ENCODE data around the gene PIGZ. TPM values are rescaled to one million over a fixed set of nuclear protein-coding genes. Genes with fewer than 3 reads are reported as not detected.
A peak's percentile ranks its signal among the peaks of the same experiment; 100 is the strongest.

The PIGZ gene
- total RNA-seq (1 to 10 TPM; 2.7 to 5.2 TPM), polyA plus RNA-seq (1 to 10 TPM; 2.3 to 9.0 TPM)
- long read RNA-seq, donor 1, partial matches to known transcripts: 0 of 7 reads
- long read RNA-seq, donor 1, other reads (novel, unspliced or antisense): 5 of 7 reads
- long read RNA-seq, donor 2, partial matches to known transcripts: 0 of 3 reads
- long read RNA-seq, donor 2, other reads (novel, unspliced or antisense): 2 of 3 reads

DNA sequence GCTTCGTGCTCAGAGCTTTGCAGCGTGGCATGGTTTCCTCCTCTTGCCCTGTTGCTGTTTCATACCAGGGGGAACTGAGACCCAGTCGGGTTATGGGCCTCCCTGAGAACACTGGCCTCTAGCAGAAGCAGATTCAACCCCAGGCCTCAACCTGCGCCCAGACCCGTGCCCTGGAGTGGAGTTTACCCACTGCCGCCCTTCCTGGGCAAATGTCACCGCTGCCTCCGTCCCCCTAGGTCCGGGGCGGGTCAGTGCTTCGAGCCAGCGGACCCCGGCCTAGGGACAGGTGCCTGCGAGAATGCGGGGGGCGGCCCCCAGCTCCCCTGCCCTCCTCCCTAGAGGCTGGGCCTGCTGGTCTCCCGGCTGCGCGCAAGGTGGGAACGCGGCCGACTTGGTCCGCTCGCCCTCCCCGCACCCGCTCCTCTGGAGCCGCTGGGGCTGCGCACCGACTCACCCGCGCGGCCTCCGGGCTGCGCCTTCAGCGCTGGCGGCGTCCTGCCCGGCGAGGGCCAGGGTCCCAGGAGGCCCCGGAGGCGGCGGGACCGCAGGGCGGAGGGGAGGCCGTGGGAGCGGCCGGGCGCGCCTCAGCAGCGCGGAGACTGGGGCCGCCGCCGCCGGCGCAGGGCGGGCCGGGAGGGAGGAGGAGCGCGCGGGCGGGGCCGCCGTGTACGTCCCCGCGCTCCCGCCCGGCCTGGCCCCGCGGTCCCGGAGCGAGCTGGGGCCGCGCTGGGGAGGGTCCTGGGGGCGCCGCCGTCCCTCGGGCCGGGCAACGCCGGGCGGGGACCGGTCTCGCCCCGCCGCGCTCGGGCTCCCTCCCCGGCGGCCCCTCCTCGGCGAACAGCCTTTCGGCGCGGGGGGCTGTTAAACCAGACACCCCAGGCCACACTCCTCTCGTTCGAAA, at the start of gene PIGZ:
TSS of gene PIGZ (minus strand) at position 601 of the 901 bp plus-strand sequence. CDS start 16,802 bp downstream, outside the sequence.
- ATAC-seq (ENCODE audit: low FRiP score) (peak; percentile 71), DNase-seq (no peak)
- intact Hi-C loops (cut with DNase I): loop anchor here in 1 of 2 donors (2.0 kb wide), 1 partner anchor 130 kb away; no protein-coding TSS in a partner anchor
- Histone ChIP-seq H3K4me3 (ENCODE audit: low read length in 2 of 2) (peak within 1 kb of the TSS; percentile 78 to 92), H3K4me1 (ENCODE audit: control insufficient read depth in 1 of 2, insufficient read depth in 2 of 2, low read length in 2 of 2) (no peaks in the 10 kb centered on the region), H3K36me3 (ENCODE audit: control insufficient read depth in 1 of 2, insufficient read depth in 2 of 2, low read length in 1 of 2) (no peaks in the 10 kb centered on the region), H3K9me3 (ENCODE audit: control insufficient read depth, low read length) (no peaks in the 10 kb centered on the region), H3K27me3 (ENCODE audit: control insufficient read depth in 1 of 2, insufficient read depth in 2 of 2, low read length in 1 of 2) (no peaks in the 10 kb centered on the region), H3K27ac (ENCODE audit: low read depth in 1 of 2, low read length in 2 of 2) (no peak within 1 kb of the TSS)
- WGBS, 2 donors: 2% methylated on average over 48 to 98 of the region's 98 CpGs

DNA sequence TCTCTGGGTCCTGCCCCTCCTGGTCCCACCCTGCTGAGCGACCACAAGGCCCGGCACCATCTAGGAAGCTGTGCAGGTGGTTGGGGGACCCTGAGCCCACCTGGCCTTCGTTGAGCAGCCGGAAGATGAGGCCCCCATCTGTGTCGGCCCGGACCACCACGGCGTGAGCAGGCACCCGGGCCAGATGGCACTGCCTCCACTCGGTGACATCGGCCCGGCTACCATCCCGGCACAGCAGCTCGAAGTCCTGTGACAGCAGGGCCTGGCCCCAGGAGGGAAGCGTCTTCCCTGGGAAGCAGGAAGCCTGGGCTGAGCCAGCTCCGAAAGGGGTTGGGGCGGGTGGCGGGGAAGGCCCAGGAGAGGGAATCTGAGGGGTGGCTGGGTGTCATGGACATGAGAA, 48.4 kb upstream of the PIGZ start:
- Histone ChIP-seq H3K9me3 (ENCODE audit: control insufficient read depth, low read length) (no peaks in the 10 kb centered on the region), H3K4me1 (ENCODE audit: control insufficient read depth in 1 of 2, insufficient read depth in 2 of 2, low read length in 2 of 2) (no peaks in the 10 kb centered on the region), H3K36me3 (ENCODE audit: control insufficient read depth in 1 of 2, insufficient read depth in 2 of 2, low read length in 1 of 2) (no peaks in the 10 kb centered on the region), H3K27ac (ENCODE audit: low read depth in 1 of 2, low read length in 2 of 2) (no peak overlapping the region), H3K27me3 (ENCODE audit: control insufficient read depth in 1 of 2, insufficient read depth in 2 of 2, low read length in 1 of 2) (no peaks in the 10 kb centered on the region), H3K4me3 (ENCODE audit: low read length in 2 of 2) (no peak overlapping the region)
- ATAC-seq (ENCODE audit: low FRiP score) (no peak), DNase-seq (peak in 1 of 2 donors; percentile 62)
- intact Hi-C loops (cut with DNase I): no loop called here
- 96% methylated on average over 17 to 18 of the region's 18 CpGs for WGBS, 2 donors

DNA sequence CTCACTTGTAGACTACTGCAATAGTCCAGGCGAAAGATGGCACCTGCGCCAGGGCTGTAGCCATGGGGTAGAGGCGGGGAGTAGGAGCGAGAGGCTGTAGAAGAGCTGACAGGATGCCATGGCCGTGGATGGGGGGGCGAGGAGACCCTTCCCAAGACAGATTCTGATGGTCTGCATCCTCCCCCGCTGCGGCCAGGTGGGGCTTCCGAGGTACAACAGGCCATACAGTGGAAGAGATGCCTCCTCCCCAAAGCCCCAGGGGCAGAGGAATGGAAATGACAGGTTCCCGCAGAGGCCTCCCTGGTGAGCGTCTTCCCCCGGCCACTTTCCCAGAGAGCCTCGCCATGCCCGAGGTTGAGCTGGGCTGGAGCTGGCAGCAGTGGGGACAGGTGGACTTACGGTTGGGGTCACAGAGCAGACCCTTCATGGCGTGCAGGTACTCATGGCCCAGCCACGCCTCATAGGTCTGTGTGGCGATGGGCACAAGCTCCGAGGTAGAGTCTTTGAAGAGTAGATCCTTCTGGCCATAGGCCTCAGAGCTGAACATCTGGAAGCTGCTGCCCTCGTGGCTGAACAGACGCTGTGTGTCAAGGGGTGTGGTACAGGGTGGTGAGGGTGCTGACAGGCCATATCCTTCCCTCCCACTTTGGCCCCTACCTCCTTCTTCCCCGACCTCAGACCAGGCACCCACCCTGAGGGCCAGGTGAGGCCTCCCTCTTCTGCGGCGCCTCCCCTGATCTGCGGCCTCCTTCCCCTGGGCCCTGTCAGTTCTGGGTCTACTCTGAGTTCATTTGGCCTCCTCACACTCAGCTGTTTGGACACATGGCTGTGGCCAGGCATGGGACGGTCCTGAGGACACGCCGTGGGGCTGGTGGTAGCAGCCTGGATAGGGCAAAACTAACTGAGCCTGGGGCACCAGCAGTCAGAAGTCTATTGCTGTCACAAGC, 47.4 kb upstream of the PIGZ start:
- Histone ChIP-seq H3K27ac (ENCODE audit: low read depth in 1 of 2, low read length in 2 of 2) (no peak overlapping the region), H3K9me3 (ENCODE audit: control insufficient read depth, low read length) (no peaks in the 10 kb centered on the region), H3K27me3 (ENCODE audit: control insufficient read depth in 1 of 2, insufficient read depth in 2 of 2, low read length in 1 of 2) (no peaks in the 10 kb centered on the region), H3K4me3 (ENCODE audit: low read length in 2 of 2) (no peak overlapping the region), H3K4me1 (ENCODE audit: control insufficient read depth in 1 of 2, insufficient read depth in 2 of 2, low read length in 2 of 2) (no peaks in the 10 kb centered on the region), H3K36me3 (ENCODE audit: control insufficient read depth in 1 of 2, insufficient read depth in 2 of 2, low read length in 1 of 2) (no peaks in the 10 kb centered on the region)
- peak in 1 of 2 donors; percentile 69 for DNase-seq
- no peak for ATAC-seq (ENCODE audit: low FRiP score)
- intact Hi-C loops (cut with DNase I): no loop called here
- 93 to 94% methylated on average over 24 to 28 of the region's 28 CpGs for WGBS, 2 donors

DNA sequence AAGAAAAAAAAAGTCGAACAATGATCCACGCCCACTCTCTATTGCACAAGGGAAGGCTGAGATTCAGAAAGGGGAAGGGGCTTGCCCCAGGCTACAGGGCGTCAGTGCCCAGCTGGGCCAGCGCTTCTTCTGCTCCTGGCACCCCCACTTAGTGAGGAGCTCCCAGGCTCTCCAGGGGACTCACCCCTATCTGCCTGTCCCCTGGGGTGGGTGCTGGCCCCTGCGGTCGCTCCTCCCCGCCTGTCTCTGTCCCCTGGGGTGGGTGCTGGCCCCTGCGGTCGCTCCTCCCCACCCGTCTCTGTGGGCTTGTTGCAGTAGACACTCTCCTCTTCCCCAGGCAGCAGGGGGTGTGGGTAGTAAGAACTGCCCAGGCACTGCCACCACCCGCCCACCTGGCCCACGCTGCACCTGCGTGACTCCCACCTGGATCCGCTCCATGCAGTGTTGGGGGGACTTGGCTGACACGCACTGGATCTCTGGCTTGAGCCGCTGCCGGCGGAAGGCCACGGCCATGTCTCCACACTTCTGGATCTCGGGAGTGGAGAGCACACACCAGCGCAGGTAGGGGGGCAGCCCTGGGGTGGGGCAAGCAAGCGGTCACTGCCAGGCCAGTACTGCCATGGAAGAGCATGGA, 46.4 kb upstream of the PIGZ start:
- Histone ChIP-seq H3K27ac (ENCODE audit: low read depth in 1 of 2, low read length in 2 of 2) (no peak overlapping the region), H3K36me3 (ENCODE audit: control insufficient read depth in 1 of 2, insufficient read depth in 2 of 2, low read length in 1 of 2) (no peaks in the 10 kb centered on the region), H3K9me3 (ENCODE audit: control insufficient read depth, low read length) (no peaks in the 10 kb centered on the region), H3K4me1 (ENCODE audit: control insufficient read depth in 1 of 2, insufficient read depth in 2 of 2, low read length in 2 of 2) (no peaks in the 10 kb centered on the region), H3K4me3 (ENCODE audit: low read length in 2 of 2) (no peak overlapping the region), H3K27me3 (ENCODE audit: control insufficient read depth in 1 of 2, insufficient read depth in 2 of 2, low read length in 1 of 2) (no peaks in the 10 kb centered on the region)
- ATAC-seq (ENCODE audit: low FRiP score) (no peak), DNase-seq (peak in 1 of 2 donors; percentile 66)
- intact Hi-C loops (cut with DNase I): no loop called here
- WGBS, 2 donors: 95 to 97% methylated on average over 22 of the region's 22 CpGs

DNA sequence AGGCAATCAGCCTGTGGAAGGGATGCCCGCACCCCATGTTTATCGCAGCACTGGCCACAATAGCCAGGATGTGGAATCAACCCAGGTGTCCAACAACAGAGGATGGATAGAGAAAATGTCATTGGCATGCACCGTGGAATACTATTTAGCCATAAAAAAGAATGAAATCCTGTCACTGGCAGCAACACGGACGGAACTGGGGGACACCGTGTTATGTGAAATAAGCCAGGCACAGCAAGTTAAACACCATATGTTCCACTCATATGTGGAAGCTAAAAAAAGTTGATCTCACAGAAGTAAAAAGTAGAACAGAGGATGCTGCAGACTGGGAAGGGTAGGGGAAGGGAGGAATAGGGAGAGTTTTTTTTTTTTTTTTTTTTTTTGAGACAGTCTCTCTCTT, 45.4 kb upstream of the PIGZ start:
- Histone ChIP-seq H3K27me3 (ENCODE audit: control insufficient read depth in 1 of 2, insufficient read depth in 2 of 2, low read length in 1 of 2) (no peaks in the 10 kb centered on the region), H3K27ac (ENCODE audit: low read depth in 1 of 2, low read length in 2 of 2) (no peak overlapping the region), H3K4me1 (ENCODE audit: control insufficient read depth in 1 of 2, insufficient read depth in 2 of 2, low read length in 2 of 2) (no peaks in the 10 kb centered on the region), H3K36me3 (ENCODE audit: control insufficient read depth in 1 of 2, insufficient read depth in 2 of 2, low read length in 1 of 2) (no peaks in the 10 kb centered on the region), H3K9me3 (ENCODE audit: control insufficient read depth, low read length) (no peaks in the 10 kb centered on the region), H3K4me3 (ENCODE audit: low read length in 2 of 2) (no peak overlapping the region)
- WGBS, 2 donors: 95 to 96% methylated on average over 6 of the region's 6 CpGs
- ATAC-seq (ENCODE audit: low FRiP score): no peak
- no peak for DNase-seq
- intact Hi-C loops (cut with DNase I): no loop called here

DNA sequence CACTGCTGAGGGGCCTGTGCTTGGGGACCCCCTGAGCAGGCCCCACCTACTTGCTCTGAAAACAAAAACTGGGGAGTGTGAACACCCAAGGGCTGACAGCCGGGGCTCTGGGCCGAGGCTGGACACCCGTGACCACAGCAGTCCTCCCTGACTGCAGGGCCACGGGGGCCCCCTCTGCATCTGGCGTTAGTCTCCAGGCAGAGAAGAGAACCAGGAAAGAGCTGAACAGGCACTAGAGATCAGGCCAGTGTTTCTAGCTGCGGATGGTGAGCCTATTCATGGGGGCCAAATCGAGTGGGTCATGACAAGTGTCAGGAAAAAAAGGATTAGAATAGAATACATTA, 43.9 kb upstream of the PIGZ start:
- intact Hi-C loops (cut with DNase I): no loop called here
- peak; percentile 24 to 48 for DNase-seq
- no peaks in the 10 kb centered on the region for H3K36me3 ChIP-seq (ENCODE audit: control insufficient read depth in 1 of 2, insufficient read depth in 2 of 2, low read length in 1 of 2)
- WGBS, 2 donors: 82 to 84% methylated on average over 7 of the region's 7 CpGs
- no peak overlapping the region for H3K27ac ChIP-seq (ENCODE audit: low read depth in 1 of 2, low read length in 2 of 2)
- H3K9me3 ChIP-seq (ENCODE audit: control insufficient read depth, low read length): no peaks in the 10 kb centered on the region
- H3K4me1 ChIP-seq (ENCODE audit: control insufficient read depth in 1 of 2, insufficient read depth in 2 of 2, low read length in 2 of 2): no peaks in the 10 kb centered on the region
- no peaks in the 10 kb centered on the region for H3K27me3 ChIP-seq (ENCODE audit: control insufficient read depth in 1 of 2, insufficient read depth in 2 of 2, low read length in 1 of 2)
- no peak overlapping the region for H3K4me3 ChIP-seq (ENCODE audit: low read length in 2 of 2)
- no peak for ATAC-seq (ENCODE audit: low FRiP score)

DNA sequence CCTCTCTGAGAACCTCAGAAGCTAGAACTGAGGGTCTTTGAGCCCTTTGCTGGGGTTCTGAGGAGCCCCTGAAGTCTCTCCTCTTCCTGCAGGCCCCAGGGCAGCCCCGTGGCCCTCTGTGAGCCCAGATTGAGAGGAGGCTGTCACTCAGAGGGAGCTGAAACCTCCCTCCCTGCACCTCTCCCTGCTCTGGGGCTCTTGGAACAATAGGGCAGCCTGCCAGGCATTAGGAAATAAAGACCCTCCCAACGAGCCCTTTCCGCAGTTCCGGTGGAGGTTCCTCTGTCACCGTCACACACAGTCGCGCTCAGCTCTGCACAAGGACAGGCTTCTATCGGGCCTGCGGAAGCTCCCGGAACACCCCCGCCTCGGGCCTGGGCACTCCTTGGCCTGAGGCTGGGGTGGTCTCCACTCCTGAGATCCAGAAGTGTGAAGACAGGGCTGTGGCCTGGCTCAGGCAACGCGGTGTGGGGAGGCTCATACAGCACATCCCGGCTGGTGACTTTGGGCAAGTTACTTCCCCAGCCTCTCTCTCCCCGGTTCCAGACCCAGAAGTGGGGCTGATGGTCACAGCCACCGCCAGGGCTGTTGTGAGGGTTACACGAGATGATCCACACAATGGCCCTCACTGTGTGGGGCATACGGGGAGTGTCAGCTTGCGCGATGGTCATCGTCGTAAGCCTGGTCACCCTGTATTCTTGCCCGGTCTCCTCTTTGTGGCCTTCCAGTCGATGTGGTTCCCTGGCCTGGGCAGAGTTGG, 43.3 kb upstream of the PIGZ start:
- intact Hi-C loops (cut with DNase I): no loop called here

More for the DNA sequence above, 43.3 kb upstream of the PIGZ start:
- Histone ChIP-seq H3K27me3 (ENCODE audit: control insufficient read depth in 1 of 2, insufficient read depth in 2 of 2, low read length in 1 of 2) (no peaks in the 10 kb centered on the region), H3K4me3 (ENCODE audit: low read length in 2 of 2) (no peak overlapping the region), H3K36me3 (ENCODE audit: control insufficient read depth in 1 of 2, insufficient read depth in 2 of 2, low read length in 1 of 2) (no peaks in the 10 kb centered on the region), H3K9me3 (ENCODE audit: control insufficient read depth, low read length) (no peaks in the 10 kb centered on the region), H3K4me1 (ENCODE audit: control insufficient read depth in 1 of 2, insufficient read depth in 2 of 2, low read length in 2 of 2) (no peaks in the 10 kb centered on the region), H3K27ac (ENCODE audit: low read depth in 1 of 2, low read length in 2 of 2) (no peak overlapping the region)
- 94 to 96% methylated on average over 25 of the region's 25 CpGs for WGBS, 2 donors
- peak; percentile 30 to 58 for DNase-seq
- no peak for ATAC-seq (ENCODE audit: low FRiP score)

All from aorta (tissue), 5 donors.